Skin epidermis (tissue), 12 donors: ENCODE results near the gene CDPF1.

Experiments used
- H3K27ac ChIP-seq, 21 experiments: fragments of 200-600 bp; sonication (generic) in 11 of 21; one replicate each; pipeline ENCODE4 v1.5.0; 2020; ENCODE audit warnings: mild to moderate bottlenecking in 3 of 21, inconsistent platforms in 2 of 21, moderate library complexity in 2 of 21
- H3K4me3 ChIP-seq, 7 experiments: fragments of 200-600 bp; sonication (generic) in 2 of 7; one replicate each; pipeline ENCODE4 v1.5.0; 2020; ENCODE audit warnings: inconsistent platforms in 2 of 7, mild to moderate bottlenecking in 2 of 7, moderate library complexity in 1 of 7

Gene CDPF1

GRCh38 chr22:46263216-46263590, 13.1 kb upstream of the CDPF1 start, which contains the start of gene PKDREJ:
TSS of gene PKDREJ (minus strand) at chr22:46263343. CDS start at chr22:46263322, 21 bp downstream.
- peak within 1 kb of the TSS in 3 of 7 experiments; percentile 9 to 33 (median 11) for H3K4me3 ChIP-seq
- no peak within 1 kb of the TSS for H3K27ac ChIP-seq

GRCh38 chr22:46262449-46263215, 12.5 kb upstream of the CDPF1 start:
- no peak overlapping the region for H3K27ac ChIP-seq
- H3K4me3 ChIP-seq = peak overlapping the region in 3 of 7 experiments; percentile 9 to 33 (median 11)

- no peak overlapping the region for H3K27ac ChIP-seq
- no peak overlapping the region for H3K4me3 ChIP-seq
These were observed 9.9 kb upstream of the CDPF1 start for GRCh38 chr22:46260038-46260437.

GRCh38 chr22:46259374-46259773, 9.3 kb upstream of the CDPF1 start:
- no peak overlapping the region for H3K4me3 ChIP-seq

GRCh38 chr22:46256358-46256958, 6.4 kb upstream of the CDPF1 start:
- H3K4me3 ChIP-seq = no peak overlapping the region
- H3K27ac ChIP-seq = no peak overlapping the region

More at GRCh38 chr22:46259374-46259773, 9.3 kb upstream of the CDPF1 start:
- H3K27ac ChIP-seq = no peak overlapping the region

- Histone ChIP-seq H3K4me3 (no peak overlapping the region), H3K27ac (no peak overlapping the region)
These were observed 1.8 kb upstream of the CDPF1 start for GRCh38 chr22:46251816-46252380.

GRCh38 chr22:46251266-46251665, 1.2 kb upstream of the CDPF1 start:
- peak overlapping the region in 5 of 7 experiments; percentile 77 to 90 (median 82) for H3K4me3 ChIP-seq
- H3K27ac ChIP-seq = peak overlapping the region in 8 of 21 experiments; percentile 71 to 95 (median 90)

GRCh38 chr22:46250783-46251125, 661 bp upstream of the CDPF1 start:
- peak overlapping the region; percentile 65 to 90 (median 82) for H3K4me3 ChIP-seq
- H3K27ac ChIP-seq = peak overlapping the region in 20 of 21 experiments; percentile 71 to 95 (median 90)

GRCh38 chr22:46247443-46247975, 2.6 kb downstream of the CDPF1 start:
- Histone ChIP-seq H3K27ac (no peak overlapping the region), H3K4me3 (no peak overlapping the region)

GRCh38 chr22:46246178-46246577, 3.9 kb downstream of the CDPF1 start:
- Histone ChIP-seq H3K4me3 (no peak overlapping the region), H3K27ac (no peak overlapping the region)

- Histone ChIP-seq H3K27ac (no peak overlapping the region), H3K4me3 (no peak overlapping the region)
These were observed 4.6 kb downstream of the CDPF1 start for GRCh38 chr22:46245511-46245910.

- H3K4me3 ChIP-seq = no peak overlapping the region
- H3K27ac ChIP-seq = no peak overlapping the region
These were observed 5.3 kb downstream of the CDPF1 start for GRCh38 chr22:46244771-46245170.

GRCh38 chr22:46242076-46242475, 8.0 kb downstream of the CDPF1 start:
- H3K27ac ChIP-seq = no peak overlapping the region
- H3K4me3 ChIP-seq = no peak overlapping the region

- Histone ChIP-seq H3K27ac (no peak overlapping the region), H3K4me3 (no peak overlapping the region)
These were observed 8.6 kb downstream of the CDPF1 start for GRCh38 chr22:46241396-46242007.

GRCh38 chr22:46240907-46241306, 9.2 kb downstream of the CDPF1 start:
- Histone ChIP-seq H3K27ac (no peak overlapping the region), H3K4me3 (no peak overlapping the region)

- no peak overlapping the region for H3K4me3 ChIP-seq
- H3K27ac ChIP-seq = no peak overlapping the region
These were observed 9.6 kb downstream of the CDPF1 start for GRCh38 chr22:46240506-46240905.

- H3K27ac ChIP-seq = no peak overlapping the region
- H3K4me3 ChIP-seq = no peak overlapping the region
These were observed 10.0 kb downstream of the CDPF1 start for GRCh38 chr22:46240073-46240472.

GRCh38 chr22:46239261-46240048, 10.6 kb downstream of the CDPF1 start:
- no peak overlapping the region for H3K27ac ChIP-seq
- H3K4me3 ChIP-seq = no peak overlapping the region

- H3K27ac ChIP-seq = no peak overlapping the region
These were observed 11.6 kb downstream of the CDPF1 start for GRCh38 chr22:46238541-46238940.

More at GRCh38 chr22:46238541-46238940, 11.6 kb downstream of the CDPF1 start:
- no peak overlapping the region for H3K4me3 ChIP-seq
